Esophagus squamous epithelium (tissue), 5 donors: ENCODE data around the gene ZNF3. TPM values are rescaled to one million over a fixed set of nuclear protein-coding genes. Genes with fewer than 3 reads are reported as not detected.

Experiments
- DNase-seq: peaks from one replicate; lab custom pipeline; 2025; lab: John Stamatoyannopoulos, UW
- H3K27ac ChIP-seq, 4 donors: fragments of 200-600 bp; sonication (generic); one replicate each; pipeline ENCODE4 v1.5.1; 2016 to 2019; ENCODE audit warnings: mild to moderate bottlenecking in 1 of 4
- H3K27me3 ChIP-seq, 4 donors: fragments of 200-600 bp; sonication (generic); 1 replicate in 3 of 4; 2 replicates in 1 of 4; pipeline versions ENCODE4 v1.5.1 to v1.6.0; 2017 to 2021; ENCODE audit warnings: antibody characterized with exemption in 1 of 4
- H3K36me3 ChIP-seq, 3 donors: fragments of 200-600 bp; sonication (generic); one replicate each; pipeline ENCODE4 v1.5.1; 2016 to 2019
- H3K4me1 ChIP-seq, 3 donors: fragments of 200-600 bp; sonication (generic); one replicate each; pipeline ENCODE4 v1.5.1; 2017 to 2019
- H3K4me3 ChIP-seq, 4 donors: fragments of 200-600 bp; sonication (generic); 1 replicate in 3 of 4; 2 replicates in 1 of 4; pipeline ENCODE4 v1.5.1; 2016 to 2019; ENCODE audit warnings: mild to moderate bottlenecking in 2 of 4, moderate library complexity in 1 of 4
- H3K9me3 ChIP-seq, 3 donors: fragments of 200-600 bp; sonication (generic); one replicate each; pipeline ENCODE4 v1.5.1; 2016 to 2019
- CTCF ChIP-seq, 6 experiments: fragments of 450-650 bp in 4 of 6; fragments of 200-600 bp in 2 of 6; sonication (generic) in 2 of 6; IDR thresholded peaks; one replicate each; pipeline ENCODE4 v1.5.1; 2016 to 2019; ENCODE audit warnings: antibody characterized with exemption in 6 of 6, mild to moderate bottlenecking in 4 of 6, moderate library complexity in 4 of 6
- POLR2A ChIP-seq, 4 donors: fragments of 450-650 bp; IDR thresholded peaks; one replicate each; pipeline ENCODE4 v1.6.1; 2017; ENCODE audit warnings: antibody characterized with exemption in 4 of 4, mild to moderate bottlenecking in 4 of 4, moderate library complexity in 3 of 4
- WGBS, 2 donors: methylation state at CpG; one replicate each; pipeline ENCODE4 v1.1.5; 2018; 5-methylcytosine and 5-hydroxymethylcytosine counted together
- intact Hi-C: fragments of 100-400 bp; cut with DNase I; formaldehyde crosslinking; loops from one replicate; pipeline ENCODE4 v1.15.0; 2022
- total RNA-seq, 4 donors: library from RNA; depleted of rRNA; stranded (reverse); fragments of >200 nt; gene quantifications; one replicate each; pipeline ENCODE4 v1.1.0, GENCODE V29; 2016
- donor health status: DM: yes; HTN: yes; CAD: no.

Gene ZNF3
- total RNA-seq, 4 donors from 2014 or later, result 10.5 to 22.3 (median 12.2) TPM

- no peak for DNase-seq
- Histone ChIP-seq H3K4me1 (peaks cover 5 to 36% (median 17%) of the 10 kb centered on the region in 3 donors), H3K36me3 (peaks cover 6 to 34% (median 25%) of the 10 kb centered on the region in 3 donors), H3K4me3 (peak overlapping the region; percentile 77 to 91 (median 85)), H3K27me3 (no peaks in the 10 kb centered on the region), H3K27ac (peak overlapping the region; percentile 87 to 91 (median 88)), H3K9me3 (no peaks in the 10 kb centered on the region)
- TF ChIP-seq CTCF (IDR thresholded peaks at IDR 0.05), result no peak
- TF ChIP-seq POLR2A (IDR thresholded peaks at IDR 0.05), result no peak
- intact Hi-C loops, result no loop called here
- 73 to 75% methylated on average over 6 to 7 of the region's 11 CpGs for WGBS, 2 donors
These were observed 6.6 kb upstream of the ZNF3 start for GRCh38 chr7:100088095-100088620.

GRCh38 chr7:100087055-100087750 is 5.7 kb upstream of the ZNF3 start:
- Histone ChIP-seq H3K27ac (peak overlapping the region in 1 of 4 donors; percentile 91), H3K27me3 (no peaks in the 10 kb centered on the region)

GRCh38 chr7:100085515-100085914 is 4.0 kb upstream of the ZNF3 start:
- Histone ChIP-seq H3K4me3 (no peak overlapping the region), H3K9me3 (no peaks in the 10 kb centered on the region), H3K27me3 (no peaks in the 10 kb centered on the region), H3K36me3 (peaks cover 0 to 8% (median 2%) of the 10 kb centered on the region in 3 donors), H3K27ac (no peak overlapping the region), H3K4me1 (peaks cover 10 to 45% (median 29%) of the 10 kb centered on the region in 3 donors)
- TF ChIP-seq POLR2A (IDR thresholded peaks at IDR 0.05), result no peak
- no peak for TF ChIP-seq CTCF (IDR thresholded peaks at IDR 0.05)
- intact Hi-C loops, result no loop called here
- DNase-seq, result no peak
- 65 to 70% methylated on average over 3 of the region's 3 CpGs for WGBS, 2 donors

More at GRCh38 chr7:100087055-100087750, 5.7 kb upstream of the ZNF3 start:
- intact Hi-C loops, result no loop called here
- Histone ChIP-seq H3K36me3 (peaks cover 5 to 24% (median 16%) of the 10 kb centered on the region in 3 donors), H3K4me3 (no peak overlapping the region), H3K9me3 (no peaks in the 10 kb centered on the region), H3K4me1 (peaks cover 6 to 41% (median 24%) of the 10 kb centered on the region in 3 donors)
- WGBS, 2 donors, result 69 to 75% methylated on average over 9 to 10 of the region's 10 CpGs
- TF ChIP-seq POLR2A (IDR thresholded peaks at IDR 0.05) (no peak), CTCF (IDR thresholded peaks at IDR 0.05) (no peak)
- no peak for DNase-seq

GRCh38 chr7:100082978-100083377 is 1.5 kb upstream of the ZNF3 start:
- intact Hi-C loops, result no loop called here
- 59 to 67% methylated on average over 3 to 4 of the region's 4 CpGs for WGBS, 2 donors

More at GRCh38 chr7:100082978-100083377, 1.5 kb upstream of the ZNF3 start:
- peaks cover 5 to 47% (median 25%) of the 10 kb centered on the region in 3 donors for H3K4me1 ChIP-seq
- no peak for DNase-seq
- no peaks in the 10 kb centered on the region for H3K27me3 ChIP-seq
- no peak overlapping the region for H3K4me3 ChIP-seq
- TF ChIP-seq POLR2A (IDR thresholded peaks at IDR 0.05) (no peak), CTCF (IDR thresholded peaks at IDR 0.05) (no peak)
- H3K9me3 ChIP-seq, result no peaks in the 10 kb centered on the region
- peaks cover 0 to 20% (median 0%) of the 10 kb centered on the region in 3 donors for H3K36me3 ChIP-seq
- H3K27ac ChIP-seq, result peak overlapping the region in 3 of 4 donors; percentile 57 to 94 (median 89)
